HCT116 (cell line): ENCODE data around the gene SUOX.
A peak's percentile ranks its signal among the peaks of the same experiment; 100 is the strongest.

ENCODE experiments used
- CTCF ChIP-seq, 3 experiments: fragments of 200-600 bp in 1 of 3; sonication (generic) in 1 of 3; IDR thresholded peaks in 2 of 3; conservative IDR thresholded peaks in 1 of 3; 2 replicates each; pipeline ENCODE4 v1.5.1; 2012 to 2017; ENCODE audit warnings: low read depth in 2 of 3, low read length in 2 of 3, antibody characterized with exemption in 1 of 3, borderline replicate concordance in 1 of 3, control low read depth in 1 of 3, mild to moderate bottlenecking in 1 of 3, mixed read lengths in 1 of 3, mixed run types in 1 of 3, moderate library complexity in 1 of 3; ENCODE audit not compliant: insufficient read depth in 1 of 3
- MAX ChIP-seq: IDR thresholded peaks from 2 replicates; pipeline ENCODE4 v1.6.1; 2012
- ZBTB33 ChIP-seq: IDR thresholded peaks from 2 replicates; pipeline ENCODE4 v1.6.1; 2011; ENCODE audit warnings: mild to moderate bottlenecking, low read length, moderate library complexity; ENCODE audit not compliant: insufficient replicate concordance; ENCODE audit errors: extremely low read depth

- peak; percentile 49; the same call in 1 of the 2 replicates for TF ChIP-seq MAX
- TF ChIP-seq ZBTB33 = no peak
- TF ChIP-seq CTCF (IDR thresholded peaks at IDR 0.05 in 2 of 3, conservative IDR thresholded peaks at IDR 0.05 in 1 of 3; ENCODE audit: borderline replicate concordance in 1 of 3, insufficient read depth in 1 of 3, low read depth in 2 of 3, low read length in 2 of 3) = no peak
Observed at GRCh38 chr12:55957106-55957859, 39.8 kb upstream of the SUOX start.
